OCI-LY1 (cell line): ENCODE measurements around the gene IRAK1BP1.

Source experiments
- CTCF ChIP-seq: fragments of 200-600 bp; sonication (generic), shearing (Covaris generic); IDR thresholded peaks from 2 replicates; pipeline ENCODE4 v1.5.1; 2017; ENCODE audit warnings: mild to moderate bottlenecking, antibody characterized with exemption, low read length, moderate library complexity, mixed read lengths
- EZH2 ChIP-seq: fragments of 200-600 bp; sonication (generic), shearing (Covaris generic); IDR thresholded peaks from 2 replicates; pipeline ENCODE4 v1.8.0; 2017; ENCODE audit warnings: borderline replicate concordance, mixed run types, mild to moderate bottlenecking, antibody characterized with exemption, low read length, moderate library complexity, mixed read lengths

- no peak for TF ChIP-seq CTCF
- TF ChIP-seq EZH2: no peak
These were observed 12.8 kb upstream of the IRAK1BP1 start for GRCh38 chr6:78854546-78854945.
